Ramos (cell line): Measurements from ENCODE around the gene PACRG.

ENCODE experiments used
- in situ Hi-C: fragments of 300-500 bp; cut with MboI; formaldehyde crosslinking; loops from one replicate; pipeline ENCODE4 v1.14.3; 2022; ENCODE audit warnings: low sequenced_read_pairs; ENCODE audit not compliant: unreplicated experiment

Gene PACRG

GRCh38 chr6:162856885-162857284, 129.1 kb downstream of the PACRG start:
- in situ Hi-C loops: no loop called here

- in situ Hi-C loops: no loop called here
These were observed 129.6 kb downstream of the PACRG start for GRCh38 chr6:162857326-162857725.

GRCh38 chr6:162862462-162862861, 134.7 kb downstream of the PACRG start:
- in situ Hi-C loops: no loop called here

- in situ Hi-C loops: no loop called here
These were observed 135.2 kb downstream of the PACRG start for GRCh38 chr6:162862941-162863340.

- in situ Hi-C loops: no loop called here
These were observed 136.0 kb downstream of the PACRG start for GRCh38 chr6:162863821-162864220.

- in situ Hi-C loops: no loop called here
These were observed 137.1 kb downstream of the PACRG start for GRCh38 chr6:162864911-162865310.

- in situ Hi-C loops: no loop called here
These were observed 138.9 kb downstream of the PACRG start for GRCh38 chr6:162866656-162867055.

GRCh38 chr6:162868397-162868796, 140.6 kb downstream of the PACRG start:
- in situ Hi-C loops: no loop called here

GRCh38 chr6:162871966-162872365, 144.2 kb downstream of the PACRG start:
- in situ Hi-C loops: no loop called here

GRCh38 chr6:162873537-162873936, 145.8 kb downstream of the PACRG start:
- in situ Hi-C loops: no loop called here

GRCh38 chr6:162875070-162875469, 147.3 kb downstream of the PACRG start:
- in situ Hi-C loops: no loop called here

- in situ Hi-C loops: no loop called here
These were observed 155.2 kb downstream of the PACRG start for GRCh38 chr6:162882801-162883481.

GRCh38 chr6:162887981-162888689, 160.4 kb downstream of the PACRG start:
- in situ Hi-C loops: no loop called here

GRCh38 chr6:162889303-162889702, 161.5 kb downstream of the PACRG start:
- in situ Hi-C loops: no loop called here

- in situ Hi-C loops: no loop called here
These were observed 170.2 kb downstream of the PACRG start for GRCh38 chr6:162898011-162898410.

GRCh38 chr6:162899148-162899547, 171.4 kb downstream of the PACRG start:
- in situ Hi-C loops: no loop called here

GRCh38 chr6:162900503-162900902, 172.7 kb downstream of the PACRG start:
- in situ Hi-C loops: no loop called here

GRCh38 chr6:162904069-162904663, 176.4 kb downstream of the PACRG start:
- in situ Hi-C loops: no loop called here

GRCh38 chr6:162906479-162906878, 178.7 kb downstream of the PACRG start:
- in situ Hi-C loops: no loop called here

- in situ Hi-C loops: no loop called here
These were observed 180.2 kb downstream of the PACRG start for GRCh38 chr6:162907876-162908481.

GRCh38 chr6:162913206-162913605, 185.4 kb downstream of the PACRG start:
- in situ Hi-C loops: no loop called here
